HG03439 (cell line): ENCODE data around the gene GLE1.

ENCODE experiments used
- ATAC-seq: cut with Tn5 transposase; IDR thresholded peaks from one replicate; pipeline ENCODE4 v1.9.1; 2021; ENCODE audit warnings: mild to moderate bottlenecking, moderate library complexity; ENCODE audit not compliant: unreplicated experiment

Gene GLE1

DNA sequence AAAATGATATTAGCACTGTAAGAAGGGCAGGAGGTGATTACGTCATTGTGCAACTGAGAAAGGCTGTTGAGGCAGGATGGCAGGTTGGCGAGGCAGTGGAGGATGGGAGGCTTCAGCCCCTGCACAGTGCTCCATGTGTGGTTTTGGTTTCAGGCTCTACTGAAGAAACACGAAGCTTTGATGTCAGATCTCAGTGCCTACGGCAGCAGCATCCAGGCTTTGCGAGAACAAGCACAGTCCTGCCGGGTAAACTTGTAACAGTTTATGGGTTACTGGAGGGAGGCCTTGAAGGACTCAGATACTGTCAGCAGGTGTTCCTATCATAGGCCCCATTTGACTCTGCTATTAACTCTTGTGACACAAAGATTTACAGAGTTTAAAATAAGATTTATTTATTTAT lies 82.9 kb downstream of the GLE1 start:
- no peak for ATAC-seq

DNA sequence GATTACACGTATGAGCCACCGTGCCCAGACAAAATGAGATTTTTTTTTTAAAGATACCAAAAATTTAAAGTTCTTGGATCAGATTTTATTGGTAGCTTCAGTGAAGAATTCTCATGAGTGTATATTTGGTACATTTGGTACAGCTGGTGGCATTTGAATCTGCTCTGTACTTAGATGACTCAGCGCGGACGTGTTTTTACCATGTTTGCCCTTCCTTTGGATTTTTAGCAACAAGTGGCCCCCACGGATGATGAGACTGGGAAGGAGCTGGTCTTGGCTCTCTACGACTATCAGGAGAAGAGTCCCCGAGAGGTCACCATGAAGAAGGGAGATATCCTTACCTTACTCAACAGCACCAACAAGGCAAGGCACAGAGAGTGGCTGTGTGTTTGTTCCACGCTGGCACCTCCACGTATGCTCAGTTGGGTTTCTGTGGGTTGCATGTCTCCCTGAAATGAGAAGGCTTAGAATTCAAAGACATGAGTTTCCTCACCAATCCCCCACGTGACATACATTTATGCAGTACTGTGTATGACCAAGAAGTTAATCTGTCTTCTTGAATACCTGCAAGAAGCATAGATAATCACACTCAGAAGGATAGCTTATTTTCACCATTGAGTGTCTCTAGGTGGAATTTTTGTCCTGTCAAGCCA lies 84.2 kb downstream of the GLE1 start:
- no peak for ATAC-seq
